Kidney (tissue), 14 donors: Measurements from ENCODE around the gene GLB1L2. TPM values are rescaled to one million over a fixed set of nuclear protein-coding genes. Genes with fewer than 3 reads are reported as not detected.
A peak's percentile ranks its signal among the peaks of the same experiment; 100 is the strongest.

ENCODE experiments used
- DNase-seq, 5 donors: peaks; one replicate each; pipeline ENCODE4 v3.0.0-alpha.2; 2013 to 2020
- FAIRE-seq: peaks from 2 replicates; lab custom pipeline; 2012; peaks lifted over from hg19 to GRCh38; lab: Jason Lieb, UNC
- H3K27ac ChIP-seq, 2 donors: one replicate each; pipeline ENCODE4 v1.7.0; 2013; ENCODE audit warnings: low read depth in 2 of 2, low read length in 2 of 2, inconsistent platforms in 1 of 2
- H3K27me3 ChIP-seq: one replicate; pipeline ENCODE4 v1.7.1; 2013; ENCODE audit warnings: low read length, inconsistent platforms; ENCODE audit not compliant: control insufficient read depth, insufficient read depth
- H3K36me3 ChIP-seq, 3 donors: one replicate each; pipeline versions ENCODE4 v1.7.0 to v1.7.1; 2013; ENCODE audit warnings: low read length in 3 of 3, control low read depth in 1 of 3, inconsistent platforms in 1 of 3; ENCODE audit not compliant: insufficient read depth in 3 of 3, control insufficient read depth in 2 of 3
- H3K4me1 ChIP-seq, 3 donors: one replicate each; pipeline versions ENCODE4 v1.7.0 to v1.7.1; 2013; ENCODE audit warnings: low read length in 3 of 3, inconsistent platforms in 1 of 3, low read depth in 1 of 3; ENCODE audit not compliant: control insufficient read depth in 2 of 3, insufficient read depth in 2 of 3
- H3K4me3 ChIP-seq, 3 donors: one replicate each; pipeline versions ENCODE4 v1.7.0 to v1.8.1; 2013; ENCODE audit warnings: low read length in 3 of 3, control low read depth in 1 of 3, inconsistent platforms in 1 of 3
- H3K9ac ChIP-seq, 3 donors: one replicate each; pipeline versions ENCODE4 v1.7.0 to v1.7.1; 2013; ENCODE audit warnings: low read length in 3 of 3, control low read depth in 1 of 3, inconsistent platforms in 1 of 3
- H3K9me3 ChIP-seq, 3 donors: one replicate each; pipeline versions ENCODE4 v1.7.0 to v1.7.1; 2013; ENCODE audit warnings: low read length in 3 of 3, control low read depth in 1 of 3, inconsistent platforms in 1 of 3; ENCODE audit not compliant: control insufficient read depth in 2 of 3, insufficient read depth in 1 of 3
- CTCF ChIP-seq: IDR thresholded peaks from 3 replicates; pipeline ENCODE4 v1.5.1; 2012; ENCODE audit warnings: mild to moderate bottlenecking, moderate library complexity, borderline replicate concordance; ENCODE audit not compliant: insufficient read depth; ENCODE audit errors: extremely low read depth
- intact Hi-C: fragments of 100-400 bp; cut with DNase I; formaldehyde crosslinking; loops from one replicate; pipeline ENCODE4 v1.11.1; 2022
- polyA plus RNA-seq: library from polyadenylated mRNA; stranded (reverse); fragments of 350-450 nt; fragmentation: Illumina TruSeq; extraction: RNeasy Lipid Tissue Mini Kit (QIAGEN cat#74804); gene quantifications from one replicate; pipeline ENCODE4 v1.2.3, GENCODE V29; 2014; ENCODE audit warnings: low read depth, low replicate concordance; ENCODE audit not compliant: insufficient read depth
- total RNA-seq: library from RNA; stranded (reverse); fragmentation: NEBNext Ultra II Directional; extraction: Animal tissue kit (Norgen Biotek cat#: 25700); gene quantifications from one replicate; pipeline ENCODE4 v1.2.1, GENCODE V29; 2021
- donor health status: control.
- donor health status: control.
- donor health status: control.
- donor health status: control.
- donor health status: control.
- donor health status: DM: yes; HTN: yes; CAD: no.
- donor health status: Normal renal cell carcinoma (clear cell type).

GLB1L2 gene
- total and polyA plus RNA-seq, 2 donors from 2014 or later = 10.0 to 26.1 TPM

DNA sequence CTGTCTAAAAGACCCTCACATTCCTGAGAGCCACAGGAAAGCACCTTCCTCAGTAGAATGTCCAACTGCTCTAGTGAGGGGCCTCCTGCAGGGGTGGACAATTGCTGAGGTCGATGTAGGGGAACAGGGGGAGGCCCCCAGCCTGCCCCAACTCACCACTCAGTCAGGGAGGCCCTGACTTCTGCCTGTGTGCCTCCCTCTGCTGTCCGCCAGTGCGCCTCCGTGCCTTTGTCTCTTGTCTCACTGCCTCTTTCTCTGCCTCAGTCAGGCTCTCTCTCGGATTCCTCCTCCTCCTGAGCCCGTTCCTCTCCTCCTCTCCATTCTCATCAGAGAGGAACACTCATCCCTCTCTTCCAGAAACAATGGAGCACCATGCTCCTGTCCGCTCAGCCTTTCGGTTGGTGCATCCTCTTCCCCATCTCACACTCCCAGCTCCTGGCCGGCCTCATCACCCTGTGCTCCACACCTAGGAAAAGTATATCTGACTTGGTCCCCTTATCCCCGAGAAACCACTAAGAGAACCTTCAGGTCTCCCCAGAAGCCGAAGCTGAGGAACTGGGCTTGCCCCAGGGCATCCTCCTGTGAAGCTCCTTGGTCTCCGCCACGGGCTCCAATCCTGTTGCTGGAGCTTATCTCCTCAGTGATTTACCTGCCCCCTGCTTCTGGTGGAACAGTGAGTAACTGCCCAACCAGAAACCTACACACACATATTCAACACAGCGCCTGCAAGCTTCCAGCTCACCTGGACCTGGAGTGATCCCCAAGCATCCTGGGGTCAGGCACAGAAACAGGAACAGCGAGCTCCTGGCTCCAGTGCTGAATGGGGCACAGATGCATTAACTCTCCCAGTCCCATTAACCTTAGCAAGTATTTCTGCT is 78.0 kb downstream of the GLB1L2 start:
- no peaks in the 10 kb centered on the region for H3K4me1 ChIP-seq
- TF ChIP-seq CTCF = no peak
- H3K9me3 ChIP-seq = no peaks in the 10 kb centered on the region
- H3K36me3 ChIP-seq = no peaks in the 10 kb centered on the region
- H3K27me3 ChIP-seq = peaks cover 19% of the 10 kb centered on the region
- no peak for DNase-seq
- no peak overlapping the region for H3K27ac ChIP-seq
- H3K4me3 ChIP-seq = no peak overlapping the region
- FAIRE-seq = no peak
- intact Hi-C loops = no loop called here
- H3K9ac ChIP-seq = no peak overlapping the region

GRCh38 chr11:134410766-134411165 is 79.0 kb downstream of the GLB1L2 start:
- FAIRE-seq = no peak
- intact Hi-C loops = no loop called here
- H3K36me3 ChIP-seq = no peaks in the 10 kb centered on the region
- TF ChIP-seq CTCF = no peak
- no peak for DNase-seq
- H3K27me3 ChIP-seq = peaks cover 19% of the 10 kb centered on the region
- H3K9ac ChIP-seq = no peak overlapping the region
- H3K9me3 ChIP-seq = no peaks in the 10 kb centered on the region
- no peaks in the 10 kb centered on the region for H3K4me1 ChIP-seq
- no peak overlapping the region for H3K27ac ChIP-seq
- H3K4me3 ChIP-seq = no peak overlapping the region

GRCh38 chr11:134412203-134413042 is 80.6 kb downstream of the GLB1L2 start, which contains the start of gene B3GAT1:
Gene B3GAT1, minus strand, starts transcription at chr11:134412242. Its CDS starts 24,583 bp downstream, at chr11:134387659.
- H3K27ac ChIP-seq = no peak within 1 kb of the TSS
- FAIRE-seq (no peak), DNase-seq (peak in 4 of 5 donors; percentile 60 to 75 (median 71))
- TF ChIP-seq CTCF = no peak
- H3K27me3 ChIP-seq = peaks cover 19% of the 10 kb centered on the region
- no peaks in the 10 kb centered on the region for H3K4me1 ChIP-seq
- no peak within 1 kb of the TSS for H3K9ac ChIP-seq
- H3K9me3 ChIP-seq = no peaks in the 10 kb centered on the region
- intact Hi-C loops = no loop called here
- no peaks in the 10 kb centered on the region for H3K36me3 ChIP-seq
- H3K4me3 ChIP-seq = peak within 1 kb of the TSS in 1 of 3 donors; percentile 44
